PFSK-1 (cell line): ENCODE measurements around the gene OAS1.

Source experiments
- FOXP2 ChIP-seq: optimal IDR thresholded peaks from 2 replicates; pipeline ENCODE3; 2011; ENCODE audit warnings: borderline replicate concordance, control low read depth, inconsistent platforms; ENCODE audit not compliant: insufficient read depth; ENCODE audit errors: extremely low read length, extremely low read depth
- POLR2AphosphoS5 ChIP-seq: IDR thresholded peaks from 2 replicates; pipeline ENCODE4 v1.6.1; 2012; ENCODE audit warnings: low read depth, mild to moderate bottlenecking, control low read depth, low read length, moderate library complexity
- SIN3A ChIP-seq: IDR thresholded peaks from 2 replicates; pipeline ENCODE4 v1.6.1; 2012; ENCODE audit warnings: mild to moderate bottlenecking, low read length, moderate library complexity, borderline replicate concordance; ENCODE audit not compliant: insufficient read depth
- TAF1 ChIP-seq: IDR thresholded peaks from 2 replicates; pipeline ENCODE4 v1.6.1; 2012; ENCODE audit warnings: low read length, control low read depth, borderline replicate concordance; ENCODE audit not compliant: insufficient read depth
- TF ChIP-seq, protein P1 (sequence below), 2 experiments: IDR thresholded peaks; 2 replicates each; pipeline versions ENCODE4 v1.6.1 to v1.8.0; 2011 to 2012; ENCODE audit warnings: low read depth in 2 of 2, low read length in 2 of 2, control low read depth in 1 of 2, inconsistent platforms in 1 of 2, mild to moderate bottlenecking in 1 of 2, moderate library complexity in 1 of 2; ENCODE audit not compliant: insufficient read depth in 1 of 2

DNA sequence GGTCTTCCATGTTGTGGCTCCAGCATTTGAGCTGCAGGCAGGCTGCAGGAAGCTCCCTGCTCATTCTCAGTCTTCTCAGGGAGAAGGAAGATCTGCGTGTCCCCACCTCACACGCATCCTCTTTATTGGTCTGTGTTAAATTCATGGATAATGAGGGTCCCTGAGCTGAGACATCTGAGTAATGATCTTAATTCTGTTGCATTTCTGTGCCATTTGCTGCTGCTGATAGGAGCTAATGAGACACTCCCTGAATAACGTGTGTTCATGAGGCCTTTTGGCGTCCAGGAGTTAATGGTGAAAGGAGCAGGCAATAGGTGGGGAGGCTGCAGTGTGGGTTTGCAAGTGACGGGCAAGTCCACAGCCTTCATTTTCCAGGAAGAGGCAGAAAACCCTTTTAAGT is 46.6 kb upstream of the OAS1 start:
- TF ChIP-seq POLR2AphosphoS5 (no peak), TAF1 (no peak), SIN3A (no peak), FOXP2 (no peak)
- TF ChIP-seq, protein P1, sequence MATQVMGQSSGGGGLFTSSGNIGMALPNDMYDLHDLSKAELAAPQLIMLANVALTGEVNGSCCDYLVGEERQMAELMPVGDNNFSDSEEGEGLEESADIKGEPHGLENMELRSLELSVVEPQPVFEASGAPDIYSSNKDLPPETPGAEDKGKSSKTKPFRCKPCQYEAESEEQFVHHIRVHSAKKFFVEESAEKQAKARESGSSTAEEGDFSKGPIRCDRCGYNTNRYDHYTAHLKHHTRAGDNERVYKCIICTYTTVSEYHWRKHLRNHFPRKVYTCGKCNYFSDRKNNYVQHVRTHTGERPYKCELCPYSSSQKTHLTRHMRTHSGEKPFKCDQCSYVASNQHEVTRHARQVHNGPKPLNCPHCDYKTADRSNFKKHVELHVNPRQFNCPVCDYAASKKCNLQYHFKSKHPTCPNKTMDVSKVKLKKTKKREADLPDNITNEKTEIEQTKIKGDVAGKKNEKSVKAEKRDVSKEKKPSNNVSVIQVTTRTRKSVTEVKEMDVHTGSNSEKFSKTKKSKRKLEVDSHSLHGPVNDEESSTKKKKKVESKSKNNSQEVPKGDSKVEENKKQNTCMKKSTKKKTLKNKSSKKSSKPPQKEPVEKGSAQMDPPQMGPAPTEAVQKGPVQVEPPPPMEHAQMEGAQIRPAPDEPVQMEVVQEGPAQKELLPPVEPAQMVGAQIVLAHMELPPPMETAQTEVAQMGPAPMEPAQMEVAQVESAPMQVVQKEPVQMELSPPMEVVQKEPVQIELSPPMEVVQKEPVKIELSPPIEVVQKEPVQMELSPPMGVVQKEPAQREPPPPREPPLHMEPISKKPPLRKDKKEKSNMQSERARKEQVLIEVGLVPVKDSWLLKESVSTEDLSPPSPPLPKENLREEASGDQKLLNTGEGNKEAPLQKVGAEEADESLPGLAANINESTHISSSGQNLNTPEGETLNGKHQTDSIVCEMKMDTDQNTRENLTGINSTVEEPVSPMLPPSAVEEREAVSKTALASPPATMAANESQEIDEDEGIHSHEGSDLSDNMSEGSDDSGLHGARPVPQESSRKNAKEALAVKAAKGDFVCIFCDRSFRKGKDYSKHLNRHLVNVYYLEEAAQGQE (IDR thresholded peaks at IDR 0.05; ENCODE audit: insufficient read depth in 1 of 2, low read depth in 2 of 2, low read length in 2 of 2): no peak
